GM18502 (cell line): ENCODE measurements around the gene TEX29.

Source experiments
- ATAC-seq: cut with Tn5 transposase; IDR thresholded peaks from one replicate; pipeline ENCODE4 v1.9.1; 2021; ENCODE audit warnings: mild to moderate bottlenecking; ENCODE audit not compliant: unreplicated experiment, poor library complexity

Gene TEX29

GRCh38 chr13:111289251-111289650, 31.2 kb upstream of the TEX29 start:
- no peak for ATAC-seq

GRCh38 chr13:111291908-111292307, 28.5 kb upstream of the TEX29 start:
- ATAC-seq = no peak

- ATAC-seq = no peak
Observed at GRCh38 chr13:111292710-111293485, 27.5 kb upstream of the TEX29 start.

GRCh38 chr13:111295886-111296285, 24.6 kb upstream of the TEX29 start:
- no peak for ATAC-seq

GRCh38 chr13:111296417-111296816, 24.0 kb upstream of the TEX29 start:
- no peak for ATAC-seq

GRCh38 chr13:111298214-111298975, 22.0 kb upstream of the TEX29 start:
- no peak for ATAC-seq

GRCh38 chr13:111302045-111302726, 18.3 kb upstream of the TEX29 start:
- ATAC-seq = no peak

- ATAC-seq = peak; percentile 15
Observed at GRCh38 chr13:111303559-111303958, 16.9 kb upstream of the TEX29 start.

- peak; percentile 95 for ATAC-seq
Observed at GRCh38 chr13:111304041-111304544, 16.3 kb upstream of the TEX29 start.

GRCh38 chr13:111304603-111305289, 15.7 kb upstream of the TEX29 start:
- peak; percentile 20 for ATAC-seq

- no peak for ATAC-seq
Observed at GRCh38 chr13:111312944-111313590, 7.4 kb upstream of the TEX29 start.

- no peak for ATAC-seq
Observed at GRCh38 chr13:111313911-111314425, 6.5 kb upstream of the TEX29 start.

GRCh38 chr13:111314852-111315251, 5.6 kb upstream of the TEX29 start:
- ATAC-seq = no peak

- ATAC-seq = no peak
Observed at GRCh38 chr13:111315347-111315995, 5.0 kb upstream of the TEX29 start.

- no peak for ATAC-seq
Observed at GRCh38 chr13:111316161-111316730, 4.2 kb upstream of the TEX29 start.

- ATAC-seq = no peak
Observed at GRCh38 chr13:111317042-111317550, 3.3 kb upstream of the TEX29 start.

GRCh38 chr13:111317571-111318345, 2.7 kb upstream of the TEX29 start:
- ATAC-seq = no peak

- ATAC-seq = no peak
Observed at GRCh38 chr13:111318386-111318785, 2.1 kb upstream of the TEX29 start.
